Measurements from ENCODE around the gene FAM53B.

DNA sequence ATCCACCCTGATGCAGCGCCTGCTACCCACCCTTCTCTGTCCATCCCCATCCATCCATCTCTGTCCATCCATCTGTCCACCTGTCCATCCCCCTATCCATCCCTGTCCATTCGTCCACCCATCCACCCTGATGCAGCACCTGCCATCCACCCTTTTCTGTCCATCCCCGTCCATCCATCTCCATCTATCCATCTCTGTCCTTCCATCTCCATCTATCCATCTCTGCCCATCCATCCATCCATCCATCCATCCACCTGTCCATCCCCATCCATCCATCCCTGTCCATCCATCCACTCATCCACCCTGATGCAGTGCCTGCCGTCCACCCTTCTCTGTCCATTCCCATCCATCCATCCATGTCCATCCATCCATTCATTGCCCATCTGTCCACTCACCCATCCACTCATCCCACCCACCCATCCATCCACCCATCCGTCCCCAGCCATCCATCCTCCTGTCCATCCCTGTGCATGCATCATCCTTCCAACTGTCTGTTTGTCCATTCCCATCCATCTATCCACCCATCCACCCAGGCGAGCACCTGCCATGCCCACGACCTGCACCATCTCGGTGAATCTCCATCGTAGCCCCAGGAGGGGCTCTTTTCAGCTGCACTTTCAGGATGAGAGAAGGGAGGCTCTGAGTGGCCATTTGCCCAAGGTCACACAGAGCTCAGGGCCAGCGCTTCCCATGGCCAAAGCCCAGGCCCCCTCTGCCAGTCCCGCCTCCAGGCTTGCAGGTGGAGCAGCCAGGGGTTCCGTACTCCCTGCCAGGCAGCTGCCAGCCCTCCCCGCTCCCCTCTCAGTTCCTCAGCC is 145.2 kb downstream of the FAM53B start:
- TF ChIP-seq POLR2AphosphoS5 (IDR thresholded peaks at IDR 0.05) (no peak), POLR2A (IDR thresholded peaks at IDR 0.05) (no peak), CTCF (IDR thresholded peaks at IDR 0.05) (no peak)

Measured in breast epithelium (tissue), 3 donors.